Lung (tissue), 12 donors: ENCODE results near the gene RBFOX2. TPM values are rescaled to one million over a fixed set of nuclear protein-coding genes. Genes with fewer than 3 reads are reported as not detected.

Experiments used
- ATAC-seq: fragments of 200-7000 bp; cut with Tn5 transposase; one replicate; pipeline ENCODE4 v1.9.1; 2020; ENCODE audit warnings: moderate number of reproducible peaks; ENCODE audit not compliant: insufficient read depth, low FRiP score
- DNase-seq, 3 donors: peaks; one replicate each; pipeline ENCODE4 v3.0.0-alpha.2; 2013 to 2017
- H3K27ac ChIP-seq, 2 donors: one replicate each; pipeline ENCODE4 v1.5.1; 2013; ENCODE audit warnings: mild to moderate bottlenecking in 2 of 2, moderate library complexity in 2 of 2, control low read depth in 1 of 2, inconsistent platforms in 1 of 2, low read depth in 1 of 2, low read length in 1 of 2
- H3K27me3 ChIP-seq, 3 donors: one replicate each; pipeline ENCODE4 v1.5.1; 2013; ENCODE audit warnings: low read length in 2 of 3; ENCODE audit not compliant: control insufficient read depth in 3 of 3, insufficient read depth in 3 of 3
- H3K36me3 ChIP-seq, 4 donors: one replicate each; pipeline ENCODE4 v1.5.1; 2013; ENCODE audit warnings: low read length in 4 of 4, mild to moderate bottlenecking in 1 of 4, moderate library complexity in 1 of 4; ENCODE audit not compliant: control insufficient read depth in 4 of 4, insufficient read depth in 4 of 4
- H3K4me1 ChIP-seq, 5 donors: one replicate each; pipeline ENCODE4 v1.5.1; 2013; ENCODE audit warnings: low read length in 5 of 5, mild to moderate bottlenecking in 2 of 5, moderate library complexity in 1 of 5; ENCODE audit not compliant: control insufficient read depth in 5 of 5, insufficient read depth in 5 of 5
- H3K4me3 ChIP-seq: one replicate; pipeline ENCODE4 v1.5.1; 2013; ENCODE audit warnings: mild to moderate bottlenecking, control low read depth, moderate library complexity
- H3K9ac ChIP-seq, 2 donors: one replicate each; pipeline ENCODE4 v1.5.1; 2013; ENCODE audit warnings: low read length in 2 of 2, control low read depth in 1 of 2; ENCODE audit not compliant: insufficient read depth in 1 of 2
- H3K9me3 ChIP-seq, 4 donors: one replicate each; pipeline ENCODE4 v1.5.1; 2013; ENCODE audit warnings: low read length in 3 of 4, mild to moderate bottlenecking in 1 of 4, moderate library complexity in 1 of 4; ENCODE audit not compliant: control insufficient read depth in 4 of 4, insufficient read depth in 3 of 4
- WGBS, 2 donors: extraction: QIAGEN DNeasy Blood & Tissue Kit; methylation state at CpG; one replicate each; pipeline ENCODE4 v1.1.7; 2013; 5-methylcytosine and 5-hydroxymethylcytosine counted together
- polyA plus RNA-seq, 2 donors: library from polyadenylated mRNA; stranded (reverse); fragments of 200-250 nt; gene quantifications; one replicate each; pipeline ENCODE4 v1.2.1, GENCODE V29; 2013
- total RNA-seq, 2 donors: library from RNA; depleted of rRNA in 1 of 2; stranded (reverse); fragments of >200 nt in 1 of 2; gene quantifications; one replicate each; pipeline ENCODE4 v1.2.1, GENCODE V29; 2014 to 2021
- TF ChIP-seq, protein P1 (sequence below): IDR thresholded peaks from 2 replicates; pipeline ENCODE4 v1.5.1; 2012; ENCODE audit warnings: mild to moderate bottlenecking; ENCODE audit errors: control extremely low read depth, extremely low read depth
- donor health status: control.
- donor health status: control.
- donor health status: Bipolar disorder and iron deficiency.
- donor health status: healthy.
- donor health status: DM: yes; HTN: yes; CAD: no.

Gene RBFOX2
- total and polyA plus RNA-seq, 4 donors, result 16.5 to 195 (median 43.3) TPM

DNA sequence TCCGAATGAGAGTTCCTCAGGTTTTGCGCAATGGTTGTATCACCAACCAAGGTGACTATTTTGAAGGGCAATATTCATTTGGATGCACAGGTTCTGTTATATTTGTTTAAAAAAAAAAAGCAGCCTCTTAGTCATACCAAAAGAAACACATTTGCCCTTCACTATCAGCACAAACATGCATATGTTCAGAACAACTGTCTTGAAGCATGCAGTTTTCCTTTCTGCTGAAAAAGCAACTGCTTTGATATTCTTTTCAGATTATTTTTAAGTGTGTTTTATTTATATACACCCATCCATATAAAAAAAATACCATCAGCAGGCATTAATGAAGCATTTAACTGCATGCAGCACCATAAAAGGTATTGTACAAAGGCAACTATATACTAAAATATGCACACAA, 67.8 kb downstream of the RBFOX2 start:
- no peaks in the 10 kb centered on the region for H3K36me3 ChIP-seq
- DNase-seq, result no peak
- ATAC-seq, result no peak
- H3K4me3 ChIP-seq, result no peak overlapping the region
- no peaks in the 10 kb centered on the region for H3K9me3 ChIP-seq
- TF ChIP-seq, protein P1, sequence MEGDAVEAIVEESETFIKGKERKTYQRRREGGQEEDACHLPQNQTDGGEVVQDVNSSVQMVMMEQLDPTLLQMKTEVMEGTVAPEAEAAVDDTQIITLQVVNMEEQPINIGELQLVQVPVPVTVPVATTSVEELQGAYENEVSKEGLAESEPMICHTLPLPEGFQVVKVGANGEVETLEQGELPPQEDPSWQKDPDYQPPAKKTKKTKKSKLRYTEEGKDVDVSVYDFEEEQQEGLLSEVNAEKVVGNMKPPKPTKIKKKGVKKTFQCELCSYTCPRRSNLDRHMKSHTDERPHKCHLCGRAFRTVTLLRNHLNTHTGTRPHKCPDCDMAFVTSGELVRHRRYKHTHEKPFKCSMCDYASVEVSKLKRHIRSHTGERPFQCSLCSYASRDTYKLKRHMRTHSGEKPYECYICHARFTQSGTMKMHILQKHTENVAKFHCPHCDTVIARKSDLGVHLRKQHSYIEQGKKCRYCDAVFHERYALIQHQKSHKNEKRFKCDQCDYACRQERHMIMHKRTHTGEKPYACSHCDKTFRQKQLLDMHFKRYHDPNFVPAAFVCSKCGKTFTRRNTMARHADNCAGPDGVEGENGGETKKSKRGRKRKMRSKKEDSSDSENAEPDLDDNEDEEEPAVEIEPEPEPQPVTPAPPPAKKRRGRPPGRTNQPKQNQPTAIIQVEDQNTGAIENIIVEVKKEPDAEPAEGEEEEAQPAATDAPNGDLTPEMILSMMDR, result no peak
- H3K27me3 ChIP-seq, result no peaks in the 10 kb centered on the region
- H3K4me1 ChIP-seq, result peaks cover 2 to 26% (median 23%) of the 10 kb centered on the region in 5 donors
- 93 to 95% methylated on average over 2 of the region's 2 CpGs for WGBS, 2 donors
- H3K9ac ChIP-seq, result no peak overlapping the region
- no peak overlapping the region for H3K27ac ChIP-seq

DNA sequence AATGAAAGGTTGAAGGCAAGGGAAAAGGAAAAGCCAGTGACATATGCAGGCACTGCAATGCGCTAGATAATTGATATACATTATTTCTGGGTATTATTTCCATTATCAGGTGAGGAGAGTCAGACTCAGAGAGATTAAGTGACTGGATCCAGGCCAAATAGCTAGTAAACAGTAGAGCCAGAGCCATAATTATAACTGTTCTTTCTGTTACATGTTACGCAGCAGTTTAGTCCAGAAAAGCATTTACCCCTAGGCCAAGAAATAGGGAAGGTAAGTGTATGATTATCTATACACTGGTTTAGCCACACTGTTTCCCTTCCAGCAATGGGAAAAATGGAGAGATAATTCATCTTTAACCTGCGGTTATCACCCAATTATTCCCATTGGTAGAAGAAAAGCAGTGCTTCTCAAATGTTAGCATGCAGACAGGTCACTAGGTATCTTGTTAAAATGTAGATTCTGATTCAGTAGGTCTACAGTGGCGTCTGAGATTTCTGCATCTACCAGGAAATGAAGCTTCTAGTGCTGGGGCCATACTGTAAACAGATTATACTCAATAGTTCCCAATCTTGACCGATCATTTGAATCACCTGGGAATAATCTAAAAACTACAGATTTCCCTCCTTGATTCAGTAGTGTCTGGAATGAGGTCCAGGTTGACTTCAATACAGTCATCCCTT, 69.4 kb downstream of the RBFOX2 start:
- H3K27me3 ChIP-seq, result no peaks in the 10 kb centered on the region
- H3K27ac ChIP-seq, result peak overlapping the region; percentile 29 to 31
- no peak overlapping the region for H3K9ac ChIP-seq
- H3K4me3 ChIP-seq, result no peak overlapping the region
- DNase-seq (no peak), ATAC-seq (no peak)
- no peaks in the 10 kb centered on the region for H3K9me3 ChIP-seq
- peaks cover 2 to 30% (median 23%) of the 10 kb centered on the region in 5 donors for H3K4me1 ChIP-seq
- WGBS, 2 donors, result 83 to 88% methylated on average over 5 of the region's 5 CpGs
- no peaks in the 10 kb centered on the region for H3K36me3 ChIP-seq
- TF ChIP-seq, protein P1, result no peak

DNA sequence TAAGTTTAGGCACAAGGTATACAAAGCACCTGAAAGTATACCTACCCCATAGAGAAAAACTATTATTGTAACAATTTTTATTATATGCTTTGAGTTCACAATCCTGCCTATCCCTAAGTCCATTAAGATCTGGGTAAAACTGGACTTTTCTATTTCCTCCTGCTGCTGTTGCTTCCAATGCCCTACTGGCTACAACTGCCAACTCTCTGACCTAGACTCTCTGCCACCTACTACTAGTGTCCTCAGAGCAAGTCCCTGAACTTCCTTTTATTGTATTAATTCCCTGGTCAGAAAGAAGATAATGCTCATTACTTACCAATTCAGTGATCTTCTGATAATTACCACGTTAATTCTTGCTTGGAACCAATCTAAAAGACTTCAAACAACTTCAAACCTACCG, 70.3 kb downstream of the RBFOX2 start:
- no peaks in the 10 kb centered on the region for H3K9me3 ChIP-seq
- H3K9ac ChIP-seq, result no peak overlapping the region
- H3K36me3 ChIP-seq, result no peaks in the 10 kb centered on the region
- H3K27me3 ChIP-seq, result no peaks in the 10 kb centered on the region
- DNase-seq, result no peak
- H3K4me3 ChIP-seq, result no peak overlapping the region
- 71 to 82% methylated on average over 2 of the region's 2 CpGs for WGBS, 2 donors
- TF ChIP-seq, protein P1, result no peak
- H3K27ac ChIP-seq, result no peak overlapping the region
- peaks cover 2 to 30% (median 23%) of the 10 kb centered on the region in 5 donors for H3K4me1 ChIP-seq
- ATAC-seq, result no peak

DNA sequence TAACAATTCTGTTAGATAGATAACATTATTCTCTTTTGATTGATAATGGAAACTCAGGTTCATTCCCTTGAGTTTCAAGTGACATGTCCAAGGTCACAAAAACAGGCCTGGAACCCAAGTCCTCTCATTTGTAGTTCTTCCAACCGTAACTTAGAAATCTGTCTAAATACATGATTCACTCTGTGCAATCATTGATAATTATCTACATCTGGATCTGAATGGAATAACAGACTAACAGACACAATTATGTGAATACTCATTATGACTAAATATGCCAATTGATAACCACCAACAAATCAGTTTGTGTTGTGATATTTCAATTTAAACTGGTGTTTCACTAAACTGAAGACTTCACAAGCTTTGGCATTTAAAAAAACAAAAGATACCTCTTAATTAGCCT, 71.0 kb downstream of the RBFOX2 start:
- Histone ChIP-seq H3K9me3 (no peaks in the 10 kb centered on the region), H3K4me1 (peaks cover 2 to 28% (median 18%) of the 10 kb centered on the region in 5 donors), H3K27me3 (no peaks in the 10 kb centered on the region), H3K36me3 (no peaks in the 10 kb centered on the region), H3K27ac (no peak overlapping the region), H3K4me3 (no peak overlapping the region), H3K9ac (no peak overlapping the region)
- TF ChIP-seq, protein P1, result no peak
- DNase-seq (no peak), ATAC-seq (no peak)
- 89% methylated on average over 1 of the region's 1 CpG for WGBS, 2 donors
